WERI-Rb-1 (cell line): ENCODE measurements around the gene MSGN1.

Source experiments
- DNase-seq: peaks from one replicate; pipeline ENCODE4 v3.0.0-alpha.2; 2020
- H3K27ac ChIP-seq: fragments of 250-450 bp; sonication (Bioruptor Pico); 2 replicates; pipeline ENCODE4 v1.5.1; 2020; ENCODE audit warnings: mild to moderate bottlenecking, moderate library complexity
- H3K27me3 ChIP-seq: fragments of 250-450 bp; sonication (Bioruptor Pico); 2 replicates; pipeline ENCODE4 v1.5.1; 2021; ENCODE audit warnings: mild to moderate bottlenecking, low read depth, moderate library complexity; ENCODE audit not compliant: insufficient read depth, severe bottlenecking
- H3K36me3 ChIP-seq: fragments of 250-450 bp; sonication (Bioruptor Pico); 2 replicates; pipeline ENCODE4 v1.5.1; 2020; ENCODE audit warnings: mild to moderate bottlenecking, moderate library complexity
- H3K4me3 ChIP-seq: 2 replicates; pipeline ENCODE4 v1.5.1; 2011; ENCODE audit warnings: low read depth, mild to moderate bottlenecking, control low read depth, low read length
- H3K9me3 ChIP-seq: fragments of 250-450 bp; sonication (Bioruptor Pico); 2 replicates; pipeline ENCODE4 v1.5.1; 2021; ENCODE audit warnings: mild to moderate bottlenecking, moderate library complexity; ENCODE audit not compliant: severe bottlenecking
- CTCF ChIP-seq: IDR thresholded peaks from 2 replicates; pipeline ENCODE4 v1.5.1; 2011; ENCODE audit warnings: low read depth, mild to moderate bottlenecking, control low read depth, inconsistent platforms, low read length

MSGN1 gene

GRCh38 chr2:17827316-17827715 lies 11.1 kb downstream of the MSGN1 start:
- Histone ChIP-seq H3K9me3 (no peaks in the 10 kb centered on the region), H3K27ac (no peak overlapping the region), H3K36me3 (no peaks in the 10 kb centered on the region), H3K4me3 (no peak overlapping the region), H3K27me3 (no peaks in the 10 kb centered on the region)
- TF ChIP-seq CTCF = no peak
- DNase-seq = no peak

GRCh38 chr2:17827785-17828184 lies 11.5 kb downstream of the MSGN1 start:
- Histone ChIP-seq H3K27me3 (no peaks in the 10 kb centered on the region), H3K9me3 (no peaks in the 10 kb centered on the region), H3K4me3 (no peak overlapping the region), H3K36me3 (no peaks in the 10 kb centered on the region), H3K27ac (no peak overlapping the region)
- DNase-seq = no peak
- no peak for TF ChIP-seq CTCF

GRCh38 chr2:17830053-17831034 lies 14.1 kb downstream of the MSGN1 start:
- Histone ChIP-seq H3K27me3 (no peaks in the 10 kb centered on the region), H3K27ac (peak overlapping the region; percentile 9; the same call in 1 of the 2 replicates), H3K9me3 (no peaks in the 10 kb centered on the region), H3K36me3 (no peaks in the 10 kb centered on the region), H3K4me3 (peak overlapping the region; percentile 16; the same call in 1 of the 2 replicates)
- peak; percentile 97 for DNase-seq
- TF ChIP-seq CTCF = peak; percentile 93

GRCh38 chr2:17835516-17835915 lies 19.3 kb downstream of the MSGN1 start:
- Histone ChIP-seq H3K9me3 (no peaks in the 10 kb centered on the region), H3K4me3 (no peak overlapping the region), H3K27ac (no peak overlapping the region), H3K36me3 (no peaks in the 10 kb centered on the region), H3K27me3 (no peaks in the 10 kb centered on the region)
- DNase-seq = no peak
- TF ChIP-seq CTCF = no peak

GRCh38 chr2:17839959-17840358 lies 23.7 kb downstream of the MSGN1 start:
- Histone ChIP-seq H3K27me3 (no peaks in the 10 kb centered on the region), H3K4me3 (no peak overlapping the region)
- no peak for TF ChIP-seq CTCF

GRCh38 chr2:17843457-17843856 lies 27.2 kb downstream of the MSGN1 start:
- no peak for TF ChIP-seq CTCF
- Histone ChIP-seq H3K27me3 (no peaks in the 10 kb centered on the region), H3K9me3 (no peaks in the 10 kb centered on the region), H3K27ac (no peak overlapping the region), H3K4me3 (no peak overlapping the region), H3K36me3 (no peaks in the 10 kb centered on the region)
- no peak for DNase-seq

More at GRCh38 chr2:17839959-17840358, 23.7 kb downstream of the MSGN1 start:
- Histone ChIP-seq H3K9me3 (no peaks in the 10 kb centered on the region), H3K36me3 (no peaks in the 10 kb centered on the region), H3K27ac (no peak overlapping the region)
- DNase-seq = no peak
